Stimulated activated CD4-positive, alpha-beta T cell treated with anti-CD3 and anti-CD28 coated beads, Interleukin-1b, Interleukin-23, amount 100 ng/mL, for 1 hour (primary cell): ENCODE results near the gene TYSND1.
"Not testable (repeated sequence)": the region's sequence is repeated elsewhere in the genome, so short reads cannot be mapped to it uniquely, and the experiment has no call there.

ENCODE experiments used
- DNase-seq, 2 donors: peaks; one replicate each; pipeline ENCODE4 v3.0.0-alpha.2; 2020; ENCODE audit warnings: low read depth in 2 of 2

TYSND1 gene

DNA sequence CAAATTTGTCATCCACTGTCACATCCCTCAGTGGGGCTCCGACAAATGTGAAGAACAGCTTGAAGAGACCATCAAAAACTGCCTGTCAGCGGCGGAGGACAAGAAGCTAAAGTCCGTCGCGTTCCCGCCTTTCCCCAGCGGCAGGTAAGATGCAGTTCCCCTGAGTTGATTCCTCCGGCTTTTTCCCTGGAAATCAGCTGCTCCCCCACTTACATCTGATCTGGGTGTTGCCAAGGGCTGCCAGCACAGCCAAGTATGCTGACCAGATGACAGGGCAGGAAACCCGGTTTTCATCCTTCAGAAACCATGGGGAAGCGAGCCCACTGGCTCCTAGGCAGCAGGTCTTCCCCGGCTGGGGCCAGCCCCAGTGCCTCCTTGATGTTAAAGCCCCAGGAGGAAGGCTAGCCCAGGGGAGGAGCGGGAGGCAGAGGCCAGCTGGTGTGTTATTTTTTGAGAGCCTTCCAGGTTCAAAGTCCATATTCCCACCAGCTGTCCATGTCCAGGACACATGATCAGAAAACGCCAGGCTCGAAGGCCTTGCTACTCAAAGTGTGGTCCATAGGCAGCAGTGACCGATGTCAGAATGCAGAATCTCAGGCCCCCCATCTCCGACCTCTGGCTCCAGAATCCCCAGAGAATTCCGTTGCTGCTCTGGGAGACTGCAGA, 37.3 kb downstream of the TYSND1 start:
- no peak for DNase-seq

DNA sequence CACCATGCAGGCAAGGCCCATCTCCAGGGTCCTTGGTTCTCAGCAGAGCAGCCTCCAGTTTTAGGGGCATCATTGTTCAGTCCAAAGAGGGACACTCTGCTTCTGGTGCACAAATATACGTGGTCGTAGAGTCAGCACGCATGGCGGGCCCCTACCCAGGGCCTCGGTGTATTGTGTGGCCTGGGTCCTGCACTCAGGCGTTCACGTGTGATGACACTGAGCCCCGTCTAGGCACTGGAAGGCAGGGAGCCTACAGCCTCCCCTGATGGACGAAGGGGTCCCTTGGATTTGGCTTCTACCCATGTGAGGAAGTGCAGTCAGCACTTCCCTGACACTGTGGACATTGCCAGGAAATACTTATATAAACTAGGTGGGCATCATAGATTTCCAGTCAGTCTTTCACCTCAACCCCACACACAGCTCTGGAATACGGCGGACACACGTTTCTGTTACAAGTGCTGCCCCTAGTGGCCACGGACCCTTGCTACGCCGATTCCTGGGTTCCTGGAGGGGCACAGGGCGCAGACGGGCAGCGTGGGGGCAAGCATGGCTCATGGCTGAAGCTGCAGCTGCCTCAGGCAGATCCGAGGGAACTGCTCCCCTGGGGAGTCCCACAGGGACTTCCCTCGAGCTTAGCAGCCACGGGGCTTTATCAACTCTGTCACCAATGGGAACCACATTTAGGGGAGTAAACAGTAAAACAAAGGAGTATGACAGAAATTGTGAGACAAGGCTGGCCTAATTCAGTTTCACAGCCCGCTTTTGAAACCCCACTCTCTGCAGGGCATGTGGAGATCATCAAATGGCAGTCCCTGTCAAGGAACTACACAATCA, 39.3 kb downstream of the TYSND1 start:
- DNase-seq: no peak

GRCh38 chr10:70101668-70102067, 44.8 kb downstream of the TYSND1 start:
- DNase-seq: no peak

GRCh38 chr10:70101068-70101562, 45.4 kb downstream of the TYSND1 start:
- DNase-seq: not testable (repeated sequence)

DNA sequence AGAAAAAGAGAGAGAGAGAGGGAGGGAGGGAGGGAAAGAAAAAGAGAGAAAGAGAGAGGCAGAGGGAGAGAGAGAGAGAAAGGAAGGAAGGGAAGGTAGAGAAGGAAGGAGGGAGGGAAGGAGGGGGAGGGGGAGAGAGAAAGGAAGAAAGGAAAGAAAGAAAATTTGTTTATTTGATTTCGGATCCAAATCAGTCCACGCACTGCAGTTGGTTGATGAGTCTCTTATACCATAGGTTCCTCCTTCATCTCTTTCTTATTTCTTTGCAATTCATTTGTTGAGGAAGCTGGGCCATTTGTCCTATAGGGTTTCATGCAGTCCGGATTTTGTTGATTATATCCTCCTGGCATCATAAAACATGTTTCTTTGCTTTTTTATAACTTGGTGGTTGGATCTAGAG, 48.2 kb downstream of the TYSND1 start:
- DNase-seq: no peak

- DNase-seq: no peak
These were observed 49.0 kb downstream of the TYSND1 start for GRCh38 chr10:70097459-70097858.

DNA sequence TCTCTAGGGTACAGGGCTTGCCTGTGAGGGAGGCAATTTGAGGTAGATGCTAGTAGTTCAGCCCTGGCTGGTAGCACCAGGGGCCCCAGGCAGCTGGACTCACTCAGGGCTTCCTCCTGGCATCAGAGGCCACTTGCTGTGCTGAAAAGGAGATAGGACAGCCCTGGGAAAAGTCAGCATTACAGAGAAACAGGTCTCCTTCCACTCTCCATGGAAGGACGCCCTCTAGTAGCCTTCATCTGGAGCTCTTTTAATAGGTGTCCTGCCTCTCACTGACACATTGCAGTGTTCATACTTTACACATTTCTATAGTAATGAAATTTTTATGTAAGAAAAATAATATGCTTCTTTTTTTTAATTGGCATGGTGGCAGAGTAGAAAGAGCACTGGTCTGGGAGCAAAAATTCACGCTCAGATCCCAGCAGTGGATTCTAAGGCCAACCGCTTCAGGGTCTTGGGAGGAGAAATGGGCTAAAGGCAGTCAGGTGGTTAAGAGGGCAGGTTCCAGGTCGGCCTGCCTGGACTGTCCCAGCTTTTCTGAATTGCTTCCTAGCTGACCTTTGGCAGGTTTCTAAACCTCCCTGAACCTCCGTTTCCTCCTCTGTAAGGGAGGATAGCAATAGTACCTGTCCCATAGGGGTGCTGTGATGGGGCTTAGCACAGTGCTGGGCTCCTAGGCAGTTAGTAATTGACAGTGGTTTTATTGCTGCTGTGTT, 49.6 kb downstream of the TYSND1 start:
- no peak for DNase-seq

GRCh38 chr10:70096016-70096704, 50.3 kb downstream of the TYSND1 start:
- no peak for DNase-seq

- DNase-seq: no peak
These were observed 52.2 kb downstream of the TYSND1 start for GRCh38 chr10:70094250-70094649.

DNA sequence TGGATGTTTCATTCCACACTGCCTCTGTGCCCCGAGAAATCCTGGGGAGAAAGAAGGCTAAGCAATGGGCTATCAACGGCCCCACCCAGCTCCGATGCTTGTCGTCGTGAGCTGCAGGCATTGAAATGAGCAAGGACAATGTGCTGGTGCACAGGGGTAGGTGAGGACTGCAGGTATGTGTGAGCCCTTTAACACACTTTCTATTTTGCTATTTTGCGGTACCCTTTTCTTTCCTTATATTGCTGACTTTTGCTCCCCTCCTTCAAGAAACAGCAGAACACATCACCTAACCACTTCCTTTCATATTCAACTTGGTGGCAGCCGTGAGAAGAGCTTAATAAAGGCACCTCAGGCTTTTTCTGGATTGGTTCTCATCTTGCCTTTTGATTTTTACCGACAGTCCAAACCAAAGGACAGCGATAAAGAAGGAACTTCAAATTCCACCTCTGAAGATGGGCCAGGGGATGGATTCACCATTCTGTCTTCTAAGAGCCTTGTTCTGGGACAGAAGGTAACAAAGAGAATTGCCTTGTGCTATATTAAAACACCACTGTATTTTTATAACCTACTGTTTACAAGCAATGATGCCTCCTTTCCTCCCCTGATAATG, 53.1 kb downstream of the TYSND1 start:
- DNase-seq: no peak

DNA sequence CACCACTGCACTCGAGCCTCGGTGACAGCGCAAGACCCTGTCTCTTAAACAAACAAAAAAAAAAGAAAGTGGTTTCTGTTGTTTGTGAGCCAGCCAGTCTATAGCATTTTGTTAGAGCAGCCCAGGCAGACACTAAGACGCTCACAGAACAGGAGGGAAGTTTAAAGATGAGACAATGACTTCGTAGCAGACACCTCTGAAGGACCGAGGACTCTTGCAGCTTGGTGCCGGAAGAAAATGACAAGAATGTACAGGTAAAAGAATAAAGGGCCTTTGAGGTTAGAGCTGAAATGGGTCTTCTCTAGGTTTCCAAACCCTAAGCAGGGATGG, 54.1 kb downstream of the TYSND1 start:
- DNase-seq: no peak

DNA sequence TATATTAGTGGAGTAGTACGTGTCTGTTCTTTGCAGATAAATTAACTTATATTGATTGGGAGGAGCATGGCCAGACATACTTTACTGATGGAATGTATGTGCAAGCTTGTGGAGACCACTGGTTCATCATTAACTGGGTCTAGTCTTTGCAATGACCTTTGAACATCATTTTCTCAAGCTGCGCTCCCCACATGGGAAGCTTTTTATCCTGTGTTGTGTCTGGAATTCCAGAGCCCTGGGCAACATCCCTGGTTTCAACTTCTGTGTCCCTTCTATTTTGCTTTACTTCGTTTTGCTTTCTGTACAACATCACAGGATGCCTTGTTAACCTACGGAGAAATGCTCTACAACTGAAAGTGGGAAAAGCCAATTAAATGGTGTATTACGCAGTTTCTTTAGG, 55.5 kb downstream of the TYSND1 start:
- no peak for DNase-seq

DNA sequence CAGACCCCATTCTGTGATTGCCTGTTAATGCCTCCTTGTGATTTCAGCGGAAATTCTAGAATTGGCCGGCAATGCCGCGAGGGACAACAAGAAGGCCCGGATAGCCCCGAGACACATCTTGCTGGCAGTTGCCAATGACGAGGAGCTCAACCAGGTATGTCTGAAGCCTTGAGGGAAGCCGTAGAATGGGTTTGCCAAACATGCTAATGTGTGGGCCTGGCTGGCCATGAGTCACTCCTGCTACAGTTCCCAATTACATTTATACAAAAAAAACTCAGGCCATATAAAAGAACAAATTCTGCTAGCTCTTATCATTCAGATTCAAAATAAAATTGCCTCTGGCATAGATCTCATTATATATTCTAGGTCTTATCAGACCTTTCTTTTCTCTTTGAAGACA, 56.5 kb downstream of the TYSND1 start:
- no peak for DNase-seq

DNA sequence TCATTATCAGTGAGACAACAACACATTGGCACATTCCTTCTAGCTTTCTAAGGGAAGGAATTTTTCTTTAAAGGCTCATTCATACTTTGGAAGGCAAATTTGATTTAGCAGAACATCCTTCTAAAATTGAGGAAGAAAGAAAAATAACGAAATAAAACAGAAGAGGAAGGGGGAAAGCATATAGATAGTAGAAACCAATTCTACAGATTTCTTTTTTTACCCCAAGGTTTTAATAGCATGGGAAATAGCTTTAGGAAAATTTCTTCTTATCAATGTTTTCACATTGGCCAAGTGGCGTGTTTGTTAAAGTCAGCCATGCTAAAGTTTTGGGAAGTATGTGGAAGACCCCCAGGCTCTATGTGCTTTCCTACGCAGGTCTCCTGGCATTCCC, 58.2 kb downstream of the TYSND1 start:
- no peak for DNase-seq
